Measurements from ENCODE around the gene SEMA3B. TPM values are rescaled to one million over a fixed set of nuclear protein-coding genes. Genes with fewer than 3 reads are reported as not detected.

SEMA3B gene
- total RNA-seq, 2 experiments from 2014 or later = 0.28 to 0.82 TPM

- peaks cover 27% of the 10 kb centered on the region; the same call in 1 of the 2 replicates for H3K36me3 ChIP-seq (ENCODE audit: insufficient read depth, low read length)
- H3K4me1 ChIP-seq (ENCODE audit: insufficient read depth, low read length, poor library complexity, severe bottlenecking) = peaks cover 54% of the 10 kb centered on the region
- H3K4me2 ChIP-seq (ENCODE audit: low read length) = peak overlapping the region; percentile 87
- H3K9me2 ChIP-seq (ENCODE audit: insufficient read depth, low read length) = no peaks in the 10 kb centered on the region
- peak overlapping the region; percentile 80 for H3K4me3 ChIP-seq (ENCODE audit: low read depth, low read length, poor library complexity, severe bottlenecking)
- DNase-seq (ENCODE audit: low spot score) = peak; percentile 58
- H2AFZ ChIP-seq (ENCODE audit: low read length) = no peak overlapping the region; the same call in 1 of the 2 replicates
- peaks cover 58% of the 10 kb centered on the region for H3K79me2 ChIP-seq (ENCODE audit: insufficient read depth, low read depth, low read length)
- ChIA-PET POLR2A (interaction anchor here (0.6 to 0.9 kb wide), 8 partner anchors 9 to 1282 kb away, joined by 3 to 6 read pairs (median 4); partner anchors contain the start of gene SEMA3B), CTCF (ENCODE audit: unreplicated experiment) (interaction anchor here (1.4 kb wide), 1 partner anchor 9 kb away, joined by 3 read pairs; no protein-coding TSS in a partner anchor)
- TF ChIP-seq EZH2phosphoT487 (IDR thresholded peaks at IDR 0.05; ENCODE audit: borderline replicate concordance, low read depth, low read length) (no peak), CTCF (conservative IDR thresholded peaks at IDR 0.05; ENCODE audit: low read length) (no peak)
- BruUV-seq (replicated peaks) = no TSS peak
- peak overlapping the region; percentile 64 for H3K27ac ChIP-seq (ENCODE audit: low read depth, low read length, poor library complexity, severe bottlenecking)
- H4K20me1 ChIP-seq (ENCODE audit: insufficient read depth, low read length) = peaks cover 6% of the 10 kb centered on the region; the same call in 1 of the 2 replicates
- H3K9me3 ChIP-seq (ENCODE audit: low read length) = no peaks in the 10 kb centered on the region
- intact Hi-C loops (cut with micrococcal nuclease; ENCODE audit: unreplicated experiment) = loop anchor here (1.0 to 5.0 kb wide), 3 partner anchors 9 to 330 kb away; partner anchors contain the start of genes C3orf18 and HEMK1
These were observed 31.8 kb upstream of the SEMA3B start for GRCh38 chr3:50237133-50237651.

GRCh38 chr3:50237754-50238548, 31.0 kb upstream of the SEMA3B start:
- intact Hi-C loops (cut with micrococcal nuclease; ENCODE audit: unreplicated experiment) = loop anchor here (1.0 to 5.0 kb wide), 3 partner anchors 8 to 329 kb away; partner anchors contain the start of genes C3orf18 and HEMK1
- CTCF ChIA-PET (ENCODE audit: unreplicated experiment) = interaction anchor here (1.4 kb wide), 1 partner anchor 9 kb away, joined by 3 read pairs; no protein-coding TSS in a partner anchor

More at GRCh38 chr3:50237754-50238548, 31.0 kb upstream of the SEMA3B start:
- H3K4me1 ChIP-seq (ENCODE audit: insufficient read depth, low read length, poor library complexity, severe bottlenecking) = peaks cover 62% of the 10 kb centered on the region
- H3K9me3 ChIP-seq (ENCODE audit: low read length) = no peaks in the 10 kb centered on the region
- no peaks in the 10 kb centered on the region for H3K9me2 ChIP-seq (ENCODE audit: insufficient read depth, low read length)
- no peak overlapping the region; the same call in 1 of the 2 replicates for H2AFZ ChIP-seq (ENCODE audit: low read length)
- peak; percentile 90 for DNase-seq (ENCODE audit: low spot score)
- peaks cover 7% of the 10 kb centered on the region; the same call in 1 of the 2 replicates for H4K20me1 ChIP-seq (ENCODE audit: insufficient read depth, low read length)
- no peak for TF ChIP-seq EZH2phosphoT487 (IDR thresholded peaks at IDR 0.05; ENCODE audit: borderline replicate concordance, low read depth, low read length)
- TF ChIP-seq CTCF (conservative IDR thresholded peaks at IDR 0.05; ENCODE audit: low read length) = no peak
- peak overlapping the region; percentile 87 for H3K4me2 ChIP-seq (ENCODE audit: low read length)
- no TSS peak for BruUV-seq (replicated peaks)
- peaks cover 65% of the 10 kb centered on the region for H3K79me2 ChIP-seq (ENCODE audit: insufficient read depth, low read depth, low read length)
- H3K36me3 ChIP-seq (ENCODE audit: insufficient read depth, low read length) = peaks cover 27% of the 10 kb centered on the region; the same call in 1 of the 2 replicates
- POLR2A ChIA-PET = interaction anchor here (0.6 to 1.0 kb wide), 8 partner anchors 9 to 433 kb away, joined by 3 to 6 read pairs (median 4); partner anchors contain the start of gene SEMA3B
- H3K27ac ChIP-seq (ENCODE audit: low read depth, low read length, poor library complexity, severe bottlenecking) = peak overlapping the region; percentile 64
- peak overlapping the region; percentile 80 for H3K4me3 ChIP-seq (ENCODE audit: low read depth, low read length, poor library complexity, severe bottlenecking)
